ENCODE data around the gene TLCD3A. TPM values are rescaled to one million over a fixed set of nuclear protein-coding genes. Genes with fewer than 3 reads are reported as not detected.

Gene TLCD3A
- total and polyA plus RNA-seq, 2 donors (not counting 3 experiments of a cell fraction or from before 2014, with no cell fraction given): 36.6 to 54.1 TPM

DNA sequence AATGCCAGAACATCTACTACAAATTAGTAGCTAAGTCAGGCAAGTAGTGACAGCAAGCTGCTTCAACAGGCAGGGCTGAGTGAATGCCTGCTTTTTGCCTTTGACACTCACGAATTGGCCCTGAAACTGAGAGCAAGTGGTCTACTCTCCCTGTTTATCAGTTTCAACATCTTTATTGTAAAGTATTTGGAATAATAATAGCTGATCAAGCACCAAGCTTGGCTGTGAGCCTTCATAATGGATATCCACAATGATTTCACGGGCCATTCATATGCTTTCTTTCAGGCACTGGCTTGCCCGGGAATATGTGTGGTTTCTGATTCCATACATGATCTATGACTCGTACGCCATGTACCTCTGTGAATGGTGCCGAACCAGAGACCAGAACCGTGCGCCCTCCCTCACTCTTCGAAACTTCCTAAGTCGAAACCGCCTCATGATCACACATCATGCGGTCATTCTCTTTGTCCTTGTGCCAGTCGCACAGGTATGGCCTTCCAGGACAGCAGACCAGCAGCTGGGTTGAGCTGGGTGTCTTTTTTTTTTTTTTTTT is 5.2 kb downstream of the TLCD3A start:
- FAIRE-seq: peak; percentile 15

More for the DNA sequence above, 5.2 kb downstream of the TLCD3A start:
- Histone ChIP-seq H2AFZ (ENCODE audit: low read depth, low read length) (no peak overlapping the region), H3K9me1 (replicated peaks; ENCODE audit: control insufficient read depth, extremely low read depth, insufficient read depth, low read length) (no peaks in the 10 kb centered on the region), H3K4me2 (ENCODE audit: insufficient read depth, low read length) (no peak overlapping the region), H3K36me3 (ENCODE audit: control insufficient read depth in 2 of 2, extremely low read depth in 1 of 2, insufficient read depth in 2 of 2, low read length in 2 of 2) (peaks cover 5 to 27% of the 10 kb centered on the region in 2 experiments), H3K9ac (replicated peaks; ENCODE audit: extremely low read depth, insufficient read depth, low read length) (no peak overlapping the region), H3K27ac (ENCODE audit: insufficient read depth, low read depth, low read length) (no peak overlapping the region), H3K27me3 (ENCODE audit: control insufficient read depth in 2 of 2, insufficient read depth in 2 of 2, low read length in 2 of 2) (no peaks in the 10 kb centered on the region), H3K9me3 (replicated peaks; ENCODE audit: control insufficient read depth, insufficient read depth, low read length) (no peaks in the 10 kb centered on the region), H3K4me1 (ENCODE audit: control insufficient read depth, extremely low read depth, insufficient read depth, low read length) (peaks cover 13% of the 10 kb centered on the region), H4K20me1 (replicated peaks; ENCODE audit: control insufficient read depth, extremely low read depth, insufficient read depth, low read length) (no peaks in the 10 kb centered on the region), H3K79me2 (ENCODE audit: control insufficient read depth, insufficient read depth, low read length) (peaks cover 38% of the 10 kb centered on the region), H3K4me3 (replicated peaks in 1 of 3; ENCODE audit: insufficient read depth in 1 of 3, low read depth in 1 of 3, low read length in 3 of 3) (no peak overlapping the region)
- CTCF ChIA-PET: interaction anchor here (0.9 to 1.9 kb wide), 3 partner anchors 15 to 242 kb away, joined by 3 to 4 read pairs (median 3); partner anchors contain the start of gene NXN
- dilution Hi-C loops (cut with MboI; ENCODE audit: extremely low pct_ligation_motif_present, low sequenced_read_pairs) (no loop called here), intact Hi-C loops (cut with micrococcal nuclease) (no loop called here)
- no peak for DNase-seq (ENCODE audit: low read depth, low spot score)
- POLR2A ChIA-PET: interaction anchor here (0.6 kb wide), 1 partner anchor 246 kb away, joined by 5 read pairs; no protein-coding TSS in a partner anchor
- TF ChIP-seq POLR2AphosphoS5 (IDR thresholded peaks at IDR 0.05; ENCODE audit: insufficient read depth, low read depth, low read length): no peak
- TF ChIP-seq POLR2A (IDR thresholded peaks at IDR 0.05; ENCODE audit: low read depth, low read length): no peak
- TF ChIP-seq MYC (IDR thresholded peaks at IDR 0.05; ENCODE audit: low read depth, low read length): no peak
- no peak for TF ChIP-seq GATA2 (IDR thresholded peaks at IDR 0.05; ENCODE audit: insufficient read depth, insufficient read length, low read depth, low read length)
- no peak for TF ChIP-seq JUN (IDR thresholded peaks at IDR 0.05; ENCODE audit: borderline replicate concordance, insufficient read depth, insufficient read length, low read depth)
- TF ChIP-seq, protein P1, sequence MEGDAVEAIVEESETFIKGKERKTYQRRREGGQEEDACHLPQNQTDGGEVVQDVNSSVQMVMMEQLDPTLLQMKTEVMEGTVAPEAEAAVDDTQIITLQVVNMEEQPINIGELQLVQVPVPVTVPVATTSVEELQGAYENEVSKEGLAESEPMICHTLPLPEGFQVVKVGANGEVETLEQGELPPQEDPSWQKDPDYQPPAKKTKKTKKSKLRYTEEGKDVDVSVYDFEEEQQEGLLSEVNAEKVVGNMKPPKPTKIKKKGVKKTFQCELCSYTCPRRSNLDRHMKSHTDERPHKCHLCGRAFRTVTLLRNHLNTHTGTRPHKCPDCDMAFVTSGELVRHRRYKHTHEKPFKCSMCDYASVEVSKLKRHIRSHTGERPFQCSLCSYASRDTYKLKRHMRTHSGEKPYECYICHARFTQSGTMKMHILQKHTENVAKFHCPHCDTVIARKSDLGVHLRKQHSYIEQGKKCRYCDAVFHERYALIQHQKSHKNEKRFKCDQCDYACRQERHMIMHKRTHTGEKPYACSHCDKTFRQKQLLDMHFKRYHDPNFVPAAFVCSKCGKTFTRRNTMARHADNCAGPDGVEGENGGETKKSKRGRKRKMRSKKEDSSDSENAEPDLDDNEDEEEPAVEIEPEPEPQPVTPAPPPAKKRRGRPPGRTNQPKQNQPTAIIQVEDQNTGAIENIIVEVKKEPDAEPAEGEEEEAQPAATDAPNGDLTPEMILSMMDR (IDR thresholded peaks at IDR 0.05; ENCODE audit: extremely low read depth in 1 of 2, insufficient read depth in 1 of 2, low read depth in 1 of 2, low read length in 2 of 2): no peak
- no peak for TF ChIP-seq EZH2 (IDR thresholded peaks at IDR 0.05; ENCODE audit: borderline replicate concordance, low read depth, low read length, severe bottlenecking)
- TF ChIP-seq FOS (IDR thresholded peaks at IDR 0.05; ENCODE audit: borderline replicate concordance, insufficient read depth, low read length): no peak
- TF ChIP-seq, protein P2, sequence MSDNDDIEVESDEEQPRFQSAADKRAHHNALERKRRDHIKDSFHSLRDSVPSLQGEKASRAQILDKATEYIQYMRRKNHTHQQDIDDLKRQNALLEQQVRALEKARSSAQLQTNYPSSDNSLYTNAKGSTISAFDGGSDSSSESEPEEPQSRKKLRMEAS (IDR thresholded peaks at IDR 0.05; ENCODE audit: insufficient read depth, insufficient read length): no peak
- BruUV-seq (replicated peaks): no TSS peak

All from endothelial cell of umbilical vein (primary cell).